Fibroblast of the aortic adventitia (primary cell): ENCODE data around the gene BARX2. TPM values are rescaled to one million over a fixed set of nuclear protein-coding genes. Genes with fewer than 3 reads are reported as not detected.

ENCODE experiments used
- DNase-seq: peaks from one replicate; pipeline ENCODE4 v3.0.0-alpha.2; 2010; ENCODE audit warnings: low read depth
- H3K4me3 ChIP-seq: 2 replicates; pipeline ENCODE4 v1.5.1; 2011; ENCODE audit warnings: low read depth, mild to moderate bottlenecking, control low read depth, low read length, moderate library complexity
- total RNA-seq: library from RNA; depleted of rRNA; stranded (reverse); fragments of >200 nt; gene quantifications from 2 replicates; pipeline ENCODE4 v1.2.3, GENCODE V29; 2012; ENCODE audit warnings: low replicate concordance
- TF ChIP-seq, protein P1 (sequence below): IDR thresholded peaks from 2 replicates; pipeline ENCODE4 v1.5.1; 2011; ENCODE audit warnings: mild to moderate bottlenecking, low read length, control low read depth, inconsistent platforms; ENCODE audit not compliant: insufficient read depth

Gene BARX2
- total RNA-seq, 1 donor = not detected

DNA sequence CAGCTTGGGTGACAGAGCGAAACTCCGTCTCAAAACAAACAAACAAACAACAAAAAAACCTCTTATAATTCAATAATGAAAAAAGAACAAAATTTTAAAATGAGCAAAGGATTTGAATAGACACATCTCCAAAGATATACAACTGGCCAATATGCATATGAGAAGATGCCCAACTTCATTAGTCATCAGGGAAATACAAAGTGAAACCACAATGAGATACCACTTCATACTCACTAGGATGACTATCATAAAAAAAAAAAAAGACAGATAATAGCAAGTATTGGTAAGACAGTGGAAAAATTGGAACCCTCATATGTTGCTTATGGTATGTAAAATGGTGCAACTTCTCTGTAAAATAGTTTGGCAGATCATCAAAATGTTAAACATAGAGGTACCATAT is 28.7 kb upstream of the BARX2 start:
- no peak for DNase-seq
- no peak overlapping the region for H3K4me3 ChIP-seq
- TF ChIP-seq, protein P1, sequence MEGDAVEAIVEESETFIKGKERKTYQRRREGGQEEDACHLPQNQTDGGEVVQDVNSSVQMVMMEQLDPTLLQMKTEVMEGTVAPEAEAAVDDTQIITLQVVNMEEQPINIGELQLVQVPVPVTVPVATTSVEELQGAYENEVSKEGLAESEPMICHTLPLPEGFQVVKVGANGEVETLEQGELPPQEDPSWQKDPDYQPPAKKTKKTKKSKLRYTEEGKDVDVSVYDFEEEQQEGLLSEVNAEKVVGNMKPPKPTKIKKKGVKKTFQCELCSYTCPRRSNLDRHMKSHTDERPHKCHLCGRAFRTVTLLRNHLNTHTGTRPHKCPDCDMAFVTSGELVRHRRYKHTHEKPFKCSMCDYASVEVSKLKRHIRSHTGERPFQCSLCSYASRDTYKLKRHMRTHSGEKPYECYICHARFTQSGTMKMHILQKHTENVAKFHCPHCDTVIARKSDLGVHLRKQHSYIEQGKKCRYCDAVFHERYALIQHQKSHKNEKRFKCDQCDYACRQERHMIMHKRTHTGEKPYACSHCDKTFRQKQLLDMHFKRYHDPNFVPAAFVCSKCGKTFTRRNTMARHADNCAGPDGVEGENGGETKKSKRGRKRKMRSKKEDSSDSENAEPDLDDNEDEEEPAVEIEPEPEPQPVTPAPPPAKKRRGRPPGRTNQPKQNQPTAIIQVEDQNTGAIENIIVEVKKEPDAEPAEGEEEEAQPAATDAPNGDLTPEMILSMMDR = no peak

DNA sequence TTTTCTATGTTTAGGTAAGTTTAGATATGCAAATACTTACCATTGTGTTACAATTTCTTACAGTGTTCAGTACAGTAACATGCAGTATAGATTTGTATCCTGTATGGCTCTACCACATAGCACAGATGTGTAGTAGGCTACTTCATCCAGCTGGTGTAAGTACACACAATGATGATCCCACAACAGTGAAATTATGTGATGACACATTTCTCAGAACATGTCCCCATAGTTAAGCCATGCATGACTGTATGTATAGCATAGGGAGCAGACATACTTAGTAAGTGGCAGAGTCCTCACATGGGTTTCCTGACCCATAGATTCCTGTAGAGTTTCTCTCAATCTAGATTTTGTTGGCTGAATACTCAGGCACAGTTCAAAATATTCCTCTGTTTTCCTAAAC is 26.8 kb upstream of the BARX2 start:
- no peak overlapping the region for H3K4me3 ChIP-seq
- no peak for DNase-seq
- TF ChIP-seq, protein P1 = no peak

GRCh38 chr11:129352676-129353075 is 23.0 kb upstream of the BARX2 start:
- no peak for DNase-seq
- H3K4me3 ChIP-seq = no peak overlapping the region
- TF ChIP-seq, protein P1 = no peak

GRCh38 chr11:129354691-129355090 is 21.0 kb upstream of the BARX2 start:
- no peak for DNase-seq
- TF ChIP-seq, protein P1 = no peak
- H3K4me3 ChIP-seq = no peak overlapping the region

DNA sequence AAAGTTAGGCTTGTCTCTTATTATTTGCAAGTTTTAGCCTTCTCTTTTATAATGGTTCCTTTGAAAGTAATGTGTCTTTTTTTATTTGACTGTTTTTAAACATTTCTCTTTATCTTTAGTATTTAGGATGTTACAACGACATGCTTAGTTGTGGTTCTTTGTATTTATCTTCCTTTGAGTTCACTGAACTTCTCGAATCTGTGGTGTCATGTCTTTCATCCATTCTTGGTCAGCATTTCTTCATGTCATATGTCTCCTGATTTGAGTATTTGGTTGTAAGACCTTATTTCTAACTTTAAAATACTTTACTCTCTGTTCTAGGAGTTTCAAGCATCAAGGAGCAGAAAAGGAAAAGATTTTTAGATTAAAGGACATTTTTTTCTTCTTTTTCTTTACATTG is 15.9 kb upstream of the BARX2 start:
- DNase-seq = no peak
- TF ChIP-seq, protein P1 = no peak
- no peak overlapping the region for H3K4me3 ChIP-seq

DNA sequence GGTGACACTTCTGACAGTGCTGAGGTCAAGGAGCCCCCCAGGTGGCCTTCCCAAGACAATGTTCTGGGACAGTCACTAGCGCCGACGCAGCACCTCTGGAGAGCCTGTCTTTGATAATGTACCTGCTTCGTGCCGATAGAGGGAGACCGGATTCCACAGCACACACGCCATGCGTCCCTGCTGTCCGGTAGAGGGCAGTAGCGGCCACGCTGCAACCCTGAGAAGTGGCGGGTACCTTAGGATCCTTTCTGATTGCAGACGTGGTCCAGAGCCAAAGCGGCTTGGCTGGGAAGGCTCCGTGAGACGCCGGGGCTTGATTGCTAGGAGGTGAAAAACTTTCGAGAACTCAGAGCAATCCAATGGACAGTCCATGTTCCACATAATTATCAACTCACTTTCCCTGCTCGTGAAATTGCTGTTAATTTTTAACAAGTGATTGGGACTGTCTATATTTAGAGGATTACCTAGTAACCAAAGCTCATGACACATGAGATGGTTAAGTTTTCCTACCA is 11.4 kb upstream of the BARX2 start:
- no peak overlapping the region for H3K4me3 ChIP-seq
- DNase-seq = peak; percentile 85
- TF ChIP-seq, protein P1 = peak; percentile 100

DNA sequence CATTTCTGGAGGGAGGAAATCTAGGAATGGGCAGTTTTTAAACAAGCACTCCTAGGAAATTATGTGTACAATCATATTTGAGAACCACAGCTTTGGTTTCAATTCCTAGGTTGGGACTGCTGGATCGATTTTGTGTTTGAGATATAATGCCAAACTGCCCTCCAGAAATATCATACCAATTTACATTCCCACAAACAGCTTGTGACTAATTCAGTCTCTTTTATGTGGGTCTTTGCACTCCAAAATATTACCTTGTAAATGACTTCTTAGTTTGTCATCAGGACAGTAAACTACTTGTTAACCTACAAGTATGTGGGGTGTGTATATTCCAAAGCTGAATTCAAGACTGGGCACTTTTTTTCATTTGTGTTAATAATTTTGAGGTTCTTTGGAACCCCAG is 9.8 kb upstream of the BARX2 start:
- no peak overlapping the region for H3K4me3 ChIP-seq
- TF ChIP-seq, protein P1 = no peak
- DNase-seq = no peak
